Measurements from ENCODE around the gene SLC43A3. TPM values are rescaled to one million over a fixed set of nuclear protein-coding genes. Genes with fewer than 3 reads are reported as not detected.
A peak's percentile ranks its signal among the peaks of the same experiment; 100 is the strongest.
"Not testable (repeated sequence)": the region's sequence is repeated elsewhere in the genome, so short reads cannot be mapped to it uniquely, and the experiment has no call there.

Gene SLC43A3
- total and polyA plus RNA-seq, 2 experiments from 2014 or later = 23.2 to 33.3 TPM

- 55 to 61% methylated on average over 4 of the region's 4 CpGs for WGBS, 2 experiments (ENCODE audit: low coverage in 1 of 2, low lambda C conversion rate in 2 of 2, missing lambda C conversion rate in 2 of 2)
- peak; percentile 46 for DNase-seq
- in situ Hi-C loops (cut with MboI) = no loop called here
Measured at GRCh38 chr11:57406337-57406904, 20.5 kb downstream of the SLC43A3 start.

GRCh38 chr11:57405271-57405860 is 21.6 kb downstream of the SLC43A3 start:
- Histone ChIP-seq H3K4me2 (ENCODE audit: unreplicated experiment) (no peak overlapping the region), H3K4me3 (no peak overlapping the region), H3K9me2 (ENCODE audit: insufficient read depth) (no peaks in the 10 kb centered on the region), H3K27me3 (replicated peaks; ENCODE audit: insufficient read depth) (no peaks in the 10 kb centered on the region), H3K27ac (no peak overlapping the region), H3K36me3 (ENCODE audit: low read depth) (0 out of 2 replicates have a peak, but pooled peaks cover 13% of the 10 kb centered on the region), H4K20me1 (ENCODE audit: insufficient read depth) (no peaks in the 10 kb centered on the region), H3F3A (ENCODE audit: insufficient read depth) (peaks cover 30% of the 10 kb centered on the region), H3K9ac (no peak overlapping the region), H3K4me1 (ENCODE audit: insufficient read depth) (peaks cover 24% of the 10 kb centered on the region), H2AFZ (no peak overlapping the region), H3K9me3 (ENCODE audit: low read depth) (no peaks in the 10 kb centered on the region), H3K79me2 (ENCODE audit: insufficient read depth) (no peaks in the 10 kb centered on the region)
- no peak for TF ChIP-seq EZH2phosphoT487 (IDR thresholded peaks at IDR 0.05; ENCODE audit: insufficient read depth, low read depth)
- TF ChIP-seq EZH2 (IDR thresholded peaks at IDR 0.05; ENCODE audit: insufficient read depth, poor library complexity, severe bottlenecking) = no peak
- DNase-seq = peak; percentile 61
- WGBS, 2 experiments (ENCODE audit: low coverage in 1 of 2, low lambda C conversion rate in 2 of 2, missing lambda C conversion rate in 2 of 2) = 14 to 17% methylated on average over 4 of the region's 4 CpGs
- in situ Hi-C loops (cut with MboI) = no loop called here

More at GRCh38 chr11:57406337-57406904, 20.5 kb downstream of the SLC43A3 start:
- H3K9me3 ChIP-seq (ENCODE audit: low read depth) = no peaks in the 10 kb centered on the region
- H2AFZ ChIP-seq = no peak overlapping the region
- H3K4me1 ChIP-seq (ENCODE audit: insufficient read depth) = peaks cover 24% of the 10 kb centered on the region
- peaks cover 32% of the 10 kb centered on the region for H3F3A ChIP-seq (ENCODE audit: insufficient read depth)
- H3K4me2 ChIP-seq (ENCODE audit: unreplicated experiment) = peak overlapping the region; percentile 28
- H3K79me2 ChIP-seq (ENCODE audit: insufficient read depth) = no peaks in the 10 kb centered on the region
- TF ChIP-seq EZH2 (IDR thresholded peaks at IDR 0.05; ENCODE audit: insufficient read depth, poor library complexity, severe bottlenecking) (no peak), EZH2phosphoT487 (IDR thresholded peaks at IDR 0.05; ENCODE audit: insufficient read depth, low read depth) (no peak)
- no peak overlapping the region for H3K9ac ChIP-seq
- no peaks in the 10 kb centered on the region for H3K27me3 ChIP-seq (replicated peaks; ENCODE audit: insufficient read depth)
- no peaks in the 10 kb centered on the region for H3K9me2 ChIP-seq (ENCODE audit: insufficient read depth)
- H3K27ac ChIP-seq = 0 out of 2 replicates have a peak overlapping the region, but pooled peaks have one; percentile 7
- no peaks in the 10 kb centered on the region for H4K20me1 ChIP-seq (ENCODE audit: insufficient read depth)
- 0 out of 2 replicates have a peak, but pooled peaks cover 13% of the 10 kb centered on the region for H3K36me3 ChIP-seq (ENCODE audit: low read depth)
- no peak overlapping the region for H3K4me3 ChIP-seq

DNA sequence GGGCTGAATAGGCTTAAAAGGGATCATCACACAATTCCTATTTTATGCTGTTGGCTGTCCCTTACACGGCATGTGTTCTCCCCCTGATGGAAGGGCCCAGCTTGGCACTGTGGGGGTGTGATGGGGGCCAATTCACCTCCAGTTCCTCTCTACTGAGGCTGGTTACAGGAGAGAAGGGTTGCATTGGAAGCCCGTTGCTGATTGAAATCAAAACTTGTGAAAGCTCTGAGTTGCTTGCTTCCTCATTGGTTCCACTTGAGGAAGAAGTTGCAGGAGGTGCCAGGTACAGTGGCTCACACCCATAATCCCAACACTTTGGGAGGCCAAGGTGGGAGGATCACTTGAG is 23.1 kb downstream of the SLC43A3 start:
- in situ Hi-C loops (cut with MboI) = no loop called here
- Histone ChIP-seq H3K27ac (no peak overlapping the region), H3K4me2 (ENCODE audit: unreplicated experiment) (no peak overlapping the region), H3K79me2 (ENCODE audit: insufficient read depth) (no peaks in the 10 kb centered on the region), H3K36me3 (ENCODE audit: low read depth) (0 out of 2 replicates have a peak, but pooled peaks cover 13% of the 10 kb centered on the region), H3K27me3 (replicated peaks; ENCODE audit: insufficient read depth) (no peaks in the 10 kb centered on the region), H3K4me1 (ENCODE audit: insufficient read depth) (peaks cover 24% of the 10 kb centered on the region), H3K9me2 (ENCODE audit: insufficient read depth) (no peaks in the 10 kb centered on the region), H3K9ac (no peak overlapping the region), H3K4me3 (no peak overlapping the region), H3K9me3 (ENCODE audit: low read depth) (no peaks in the 10 kb centered on the region), H2AFZ (no peak overlapping the region), H3F3A (ENCODE audit: insufficient read depth) (peaks cover 28% of the 10 kb centered on the region), H4K20me1 (ENCODE audit: insufficient read depth) (no peaks in the 10 kb centered on the region)
- WGBS, 2 experiments (ENCODE audit: low coverage in 1 of 2, low lambda C conversion rate in 2 of 2, missing lambda C conversion rate in 2 of 2) = 93 to 98% methylated on average over 2 of the region's 2 CpGs
- TF ChIP-seq EZH2phosphoT487 (IDR thresholded peaks at IDR 0.05; ENCODE audit: insufficient read depth, low read depth) = no peak
- no peak for TF ChIP-seq EZH2 (IDR thresholded peaks at IDR 0.05; ENCODE audit: insufficient read depth, poor library complexity, severe bottlenecking)
- DNase-seq = no peak

GRCh38 chr11:57403003-57403801 is 23.7 kb downstream of the SLC43A3 start:
- Histone ChIP-seq H3F3A (ENCODE audit: insufficient read depth) (peaks cover 28% of the 10 kb centered on the region), H3K4me1 (ENCODE audit: insufficient read depth) (peaks cover 24% of the 10 kb centered on the region)
- H3K4me2 ChIP-seq (ENCODE audit: unreplicated experiment); DNase-seq; H3K9ac ChIP-seq; H3K27ac ChIP-seq; H3K9me3 ChIP-seq (ENCODE audit: low read depth); H3K9me2 ChIP-seq (ENCODE audit: insufficient read depth); H3K79me2 ChIP-seq (ENCODE audit: insufficient read depth); H3K4me3 ChIP-seq; in situ Hi-C loops (cut with MboI); H3K27me3 ChIP-seq (replicated peaks; ENCODE audit: insufficient read depth); H3K36me3 ChIP-seq (ENCODE audit: low read depth); H2AFZ ChIP-seq; H4K20me1 ChIP-seq (ENCODE audit: insufficient read depth): not testable (repeated sequence)
- WGBS, 2 experiments (ENCODE audit: low coverage in 1 of 2, low lambda C conversion rate in 2 of 2, missing lambda C conversion rate in 2 of 2) = 79 to 83% methylated on average over 6 of the region's 6 CpGs
